Activated naive CD8-positive, alpha-beta T cell treated with anti-CD3 and anti-CD28 coated beads, Interleukin-2, amount 50 U/mL, for 16 hours (primary cell): ENCODE results near the gene YIPF2.

ENCODE experiments used
- DNase-seq: peaks from one replicate; pipeline ENCODE4 v3.0.0-alpha.2; 2020; ENCODE audit warnings: low read depth, low spot score

Gene YIPF2

DNA sequence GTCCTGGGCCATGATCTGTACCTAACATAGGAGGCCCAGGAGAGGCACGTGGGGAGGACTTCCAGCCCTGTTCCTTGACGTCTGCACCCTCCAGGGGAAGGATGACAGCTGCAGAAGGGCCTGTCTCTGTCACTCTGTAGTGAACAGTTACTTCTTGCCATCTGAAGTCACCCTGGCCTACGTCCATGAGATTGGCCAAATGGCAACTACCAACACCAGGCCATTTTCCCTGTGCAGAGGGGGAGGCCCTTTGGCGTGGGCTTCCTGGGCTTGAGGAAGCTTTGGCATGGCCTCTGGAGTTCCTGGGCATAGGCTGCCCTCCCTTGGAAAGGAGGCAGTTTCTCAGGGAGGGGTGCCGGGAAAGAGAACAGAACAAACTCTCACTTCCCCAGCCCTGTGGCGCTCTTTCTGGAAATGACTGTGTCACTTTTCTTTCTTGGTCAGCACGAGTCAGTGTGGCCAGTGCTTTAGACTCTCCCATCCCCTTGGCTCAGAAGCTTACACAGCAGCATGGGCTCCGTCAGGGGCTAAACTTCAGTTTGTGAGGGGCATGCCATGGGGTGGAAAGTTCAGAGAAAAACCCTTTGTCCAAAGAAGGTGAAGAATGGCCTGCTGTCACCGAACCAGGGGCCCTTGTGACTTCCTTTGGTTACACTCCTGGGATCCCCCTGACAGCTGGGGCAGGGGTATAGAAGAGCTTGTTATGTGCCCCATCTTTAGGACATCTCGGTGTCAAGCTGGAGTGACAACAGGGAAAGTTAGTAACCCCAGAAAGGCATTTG, 51.8 kb downstream of the YIPF2 start:
- DNase-seq, result no peak

DNA sequence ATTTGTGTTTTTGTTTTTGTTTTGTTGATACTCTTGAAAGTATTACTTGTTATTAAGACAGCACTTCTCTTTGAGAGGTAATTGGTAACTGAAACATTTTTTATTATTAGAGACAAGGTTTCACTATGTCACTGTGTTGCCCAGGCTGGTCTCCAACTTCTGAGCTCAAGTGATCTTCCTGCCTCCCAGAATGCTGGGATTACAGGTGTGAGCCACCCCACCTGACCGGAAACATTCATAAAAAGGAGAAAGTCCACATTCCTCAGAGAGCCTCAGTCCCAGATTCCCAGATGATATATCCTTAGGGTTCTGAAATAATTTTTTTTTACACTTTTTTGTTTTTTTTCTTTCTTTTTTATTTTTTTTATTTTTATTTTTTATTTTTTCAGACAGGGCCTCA, 54.4 kb downstream of the YIPF2 start:
- no peak for DNase-seq

DNA sequence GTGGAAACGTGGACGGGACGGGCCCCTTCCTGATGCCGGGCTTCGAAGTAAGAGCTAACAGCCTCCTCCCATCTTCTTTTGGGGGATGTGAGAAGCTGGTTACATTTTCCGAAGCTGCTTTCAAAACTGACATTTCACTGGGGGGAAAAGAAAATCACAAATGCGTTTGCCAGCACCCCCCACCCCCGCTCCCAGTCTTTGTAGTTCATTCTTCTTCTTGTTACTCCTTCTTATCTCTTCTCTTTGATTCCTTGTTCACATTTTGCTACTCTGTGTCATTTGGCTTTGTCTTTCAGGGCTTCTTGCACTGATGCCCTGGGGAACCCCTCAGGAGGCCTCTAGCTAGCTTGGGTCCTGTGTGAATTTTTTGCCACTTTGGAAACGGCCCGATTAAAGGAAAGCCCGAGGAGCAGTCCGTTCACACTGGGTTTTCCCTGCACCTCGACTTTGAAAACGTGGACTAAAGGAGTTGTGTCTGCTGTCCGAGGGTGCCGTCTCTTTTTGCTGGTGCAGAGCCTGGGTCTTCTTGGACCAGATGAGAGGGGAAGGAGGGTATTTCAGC, 55.8 kb downstream of the YIPF2 start:
- peak; percentile 16 for DNase-seq
